ENCODE results near the gene SIL1. TPM values are rescaled to one million over a fixed set of nuclear protein-coding genes. Genes with fewer than 3 reads are reported as not detected.

SIL1 gene
- total and polyA plus RNA-seq, 2 of the 8 experiments (the other 6 are each of a cell fraction or from before 2014, with no cell fraction given), result 8.3 to 12.8 TPM

DNA sequence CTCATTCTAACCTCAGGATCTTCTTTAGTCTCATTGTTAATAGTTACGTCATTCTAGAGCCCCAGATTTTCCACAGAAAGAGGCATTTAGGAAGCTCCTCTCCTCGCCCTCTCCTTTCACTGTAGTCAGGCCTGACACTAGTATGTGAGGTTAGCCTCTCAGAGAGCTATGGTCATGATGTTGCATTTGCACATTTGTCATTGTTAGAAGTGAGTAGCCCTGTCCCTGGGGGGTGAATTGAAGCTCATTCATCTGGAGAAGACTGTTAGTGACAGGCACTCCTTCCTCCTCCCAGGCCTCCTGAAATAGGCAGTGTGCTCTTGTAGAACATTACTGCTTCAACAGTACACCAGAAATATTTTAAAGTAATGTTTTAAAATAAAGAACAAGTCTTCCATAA lies 296.5 kb downstream of the SIL1 start:
- Histone ChIP-seq H2AK5ac (ENCODE audit: low read depth, low read length) (no peak overlapping the region), H3K79me1 (ENCODE audit: low read depth, low read length) (peaks cover 2% of the 10 kb centered on the region; the same call in 1 of the 2 replicates), H2BK120ac (replicated peaks; ENCODE audit: low read depth, low read length) (no peak overlapping the region), H4K5ac (ENCODE audit: insufficient read length, low read depth, low read length) (no peak overlapping the region), H3K4ac (replicated peaks; ENCODE audit: insufficient read length, low read depth, low read length) (no peak overlapping the region), H3K36me3 (ENCODE audit: control insufficient read depth in 2 of 4, insufficient read depth in 4 of 4, low read length in 3 of 4) (peaks cover 6 to 35% (median 21%) of the 10 kb centered on the region in 4 experiments; a peak in 6 of 8 replicates), H3K23me2 (ENCODE audit: low read depth, low read length) (no peaks in the 10 kb centered on the region), H3K9me3 (ENCODE audit: insufficient read depth in 2 of 2, low read depth in 1 of 2, low read length in 1 of 2) (no peaks in the 10 kb centered on the region), H3K18ac (ENCODE audit: extremely low read depth, low read length) (no peak overlapping the region), H2BK20ac (ENCODE audit: low read length) (no peak overlapping the region), H3K56ac (replicated peaks; ENCODE audit: insufficient read length, low read depth, low read length) (no peak overlapping the region), H3K79me2 (ENCODE audit: control insufficient read depth in 1 of 2, insufficient read depth in 2 of 2, low read length in 2 of 2) (no peaks in the 10 kb centered on the region), H3K23ac (ENCODE audit: insufficient read length) (no peak overlapping the region), H3K27ac (ENCODE audit: low read depth, low read length) (no peak overlapping the region), H4K20me1 (replicated peaks in 1 of 2; ENCODE audit: control insufficient read depth in 1 of 2, insufficient read depth in 2 of 2, low read length in 2 of 2) (no peaks in the 10 kb centered on the region), H3K14ac (ENCODE audit: insufficient read length) (no peak overlapping the region), H4K91ac (replicated peaks; ENCODE audit: insufficient read length, low read length) (no peak overlapping the region), H2BK5ac (ENCODE audit: low read depth, low read length) (no peak overlapping the region), H3K4me3 (ENCODE audit: extremely low read depth in 1 of 4, insufficient read depth in 2 of 4, low read depth in 3 of 4, low read length in 4 of 4) (no peak overlapping the region), H2BK12ac (ENCODE audit: low read depth, low read length) (no peak overlapping the region), H3K9ac (replicated peaks in 1 of 4; ENCODE audit: extremely low read depth in 1 of 4, low read depth in 3 of 4, low read length in 3 of 4) (no peak overlapping the region), H3K4me2 (ENCODE audit: insufficient read depth in 1 of 2, low read depth in 2 of 2, low read length in 2 of 2) (no peak overlapping the region), H3K27me3 (replicated peaks in 1 of 4; ENCODE audit: control insufficient read depth in 3 of 4, extremely low read depth in 1 of 4, insufficient read depth in 3 of 4, low read length in 3 of 4) (no peaks in the 10 kb centered on the region), H3K4me1 (replicated peaks in 1 of 4; ENCODE audit: control insufficient read depth in 3 of 4, insufficient read depth in 4 of 4, low read length in 3 of 4) (peaks cover 0 to 6% (median 0%) of the 10 kb centered on the region in 4 experiments; a peak in 2 of 7 replicates), H2BK15ac (ENCODE audit: low read length) (no peak overlapping the region), H4K8ac (ENCODE audit: extremely low read depth, insufficient read depth, low read length) (no peak overlapping the region), H2AFZ (ENCODE audit: low read length) (no peak overlapping the region)
- WGBS, 2 experiments (ENCODE audit: extremely low coverage in 1 of 2, insufficient coverage in 1 of 2, insufficient read length in 1 of 2, insufficient replicate concordance in 2 of 2, low coverage in 1 of 2, low lambda C conversion rate in 2 of 2, missing lambda C conversion rate in 1 of 2), result 89% methylated on average over 2 of the region's 2 CpGs; no CpG with 5 or more reads in 1 of the 2 experiments
- POLR2A ChIA-PET (ENCODE audit: partially characterized antibody), result no interaction called here
- FAIRE-seq (no peak), DNase-seq (ENCODE audit: low read depth in 1 of 2, low spot score in 2 of 2) (no peak)
- CTCF ChIA-PET (ENCODE audit: partially characterized antibody), result interaction anchor here (0.6 to 1.9 kb wide), 9 partner anchors 9 to 1552 kb away, joined by 3 to 5 read pairs (median 3); no protein-coding TSS in a partner anchor
- no peak for TF ChIP-seq RBBP5 (IDR thresholded peaks at IDR 0.05; ENCODE audit: borderline replicate concordance, low read depth, low read length)
- no peak for TF ChIP-seq TAF1 (IDR thresholded peaks at IDR 0.05; ENCODE audit: low read depth, low read length)
- no peak for TF ChIP-seq MAX (IDR thresholded peaks at IDR 0.05)
- TF ChIP-seq HDAC2 (IDR thresholded peaks at IDR 0.05; ENCODE audit: borderline replicate concordance in 1 of 2, low read depth in 2 of 2, low read length in 2 of 2), result no peak
- TF ChIP-seq TEAD4 (IDR thresholded peaks at IDR 0.05; ENCODE audit: low read depth, low read length), result no peak
